ENCODE measurements around the gene CCDC107. TPM values are rescaled to one million over a fixed set of nuclear protein-coding genes. Genes with fewer than 3 reads are reported as not detected.

The CCDC107 gene
- total and polyA plus RNA-seq, 4 donors, result 5.4 to 20.2 (median 10.4) TPM

GRCh38 chr9:35659340-35659739 is 1.2 kb downstream of the CCDC107 start:
- no peaks in the 10 kb centered on the region for H3K36me3 ChIP-seq (ENCODE audit: control insufficient read depth in 4 of 4, insufficient read depth in 3 of 4, low read depth in 1 of 4, low read length in 3 of 4)
- H3K9me3 ChIP-seq (ENCODE audit: control insufficient read depth in 4 of 4, low read length in 3 of 4), result no peaks in the 10 kb centered on the region
- peak overlapping the region in 1 of 2 donors; percentile 1 for H3K9ac ChIP-seq (ENCODE audit: low read depth in 1 of 2, low read length in 2 of 2)
- TF ChIP-seq MAX (IDR thresholded peaks at IDR 0.05) (no peak), RXRA (IDR thresholded peaks at IDR 0.05) (no peak), CTCF (IDR thresholded peaks at IDR 0.05; ENCODE audit: low read depth, low read length, missing input control) (no peak), REST (IDR thresholded peaks at IDR 0.05) (no peak), HNF4A (conservative IDR thresholded peaks at IDR 0.05) (no peak), NR2F2 (IDR thresholded peaks at IDR 0.05) (no peak), GABPA (IDR thresholded peaks at IDR 0.05 in 1 of 2, conservative IDR thresholded peaks at IDR 0.05 in 1 of 2) (no peak)
- no peak for DNase-seq (ENCODE audit: low spot score)
- peaks cover 2 to 24% (median 5%) of the 10 kb centered on the region in 4 donors for H3K4me1 ChIP-seq (ENCODE audit: control insufficient read depth in 4 of 4, insufficient read depth in 4 of 4, low read length in 3 of 4)
- H3K27me3 ChIP-seq (ENCODE audit: control insufficient read depth in 4 of 4, insufficient read depth in 4 of 4, low read length in 3 of 4), result no peaks in the 10 kb centered on the region
- WGBS, result 77% methylated on average over 3 of the region's 3 CpGs
- peak overlapping the region in 1 of 3 donors; percentile 79 for H3K4me3 ChIP-seq (ENCODE audit: low read depth in 1 of 3, low read length in 3 of 3)
- peak overlapping the region in 1 of 2 donors; percentile 99 for H3K27ac ChIP-seq (ENCODE audit: low read depth in 1 of 2, low read length in 2 of 2)

- TF ChIP-seq HNF4A (conservative IDR thresholded peaks at IDR 0.05) (no peak), CTCF (IDR thresholded peaks at IDR 0.05; ENCODE audit: low read depth, low read length, missing input control) (peak; percentile 36), RAD21 (IDR thresholded peaks at IDR 0.05) (peak; percentile 63 to 69)
- peaks cover 4 to 34% (median 12%) of the 10 kb centered on the region in 4 donors for H3K4me1 ChIP-seq (ENCODE audit: control insufficient read depth in 4 of 4, insufficient read depth in 4 of 4, low read length in 3 of 4)
- no peaks in the 10 kb centered on the region for H3K27me3 ChIP-seq (ENCODE audit: control insufficient read depth in 4 of 4, insufficient read depth in 4 of 4, low read length in 3 of 4)
- H3K27ac ChIP-seq (ENCODE audit: low read depth in 1 of 2, low read length in 2 of 2), result no peak overlapping the region
- no peak for DNase-seq (ENCODE audit: low spot score)
- H3K36me3 ChIP-seq (ENCODE audit: control insufficient read depth in 4 of 4, insufficient read depth in 3 of 4, low read depth in 1 of 4, low read length in 3 of 4), result no peaks in the 10 kb centered on the region
- WGBS, result 71% methylated on average over 9 of the region's 9 CpGs
- no peak overlapping the region for H3K9ac ChIP-seq (ENCODE audit: low read depth in 1 of 2, low read length in 2 of 2)
- no peaks in the 10 kb centered on the region for H3K9me3 ChIP-seq (ENCODE audit: control insufficient read depth in 4 of 4, low read length in 3 of 4)
- no peak overlapping the region for H3K4me3 ChIP-seq (ENCODE audit: low read depth in 1 of 3, low read length in 3 of 3)
Observed at GRCh38 chr9:35660966-35661415, 2.9 kb downstream of the CCDC107 start.
